HG03095 (cell line): ENCODE measurements around the gene GRK1.

ENCODE experiments used
- ATAC-seq: cut with Tn5 transposase; IDR thresholded peaks from one replicate; pipeline ENCODE4 v1.9.1; 2021; ENCODE audit warnings: moderate library complexity; ENCODE audit not compliant: unreplicated experiment

GRK1 gene

GRCh38 chr13:113660066-113660465 lies 7.0 kb upstream of the GRK1 start:
- no peak for ATAC-seq

- ATAC-seq: no peak
Observed at GRCh38 chr13:113661509-113661908, 5.5 kb upstream of the GRK1 start.

GRCh38 chr13:113663934-113664333 lies 3.1 kb upstream of the GRK1 start:
- ATAC-seq: no peak

GRCh38 chr13:113664751-113665596 lies 2.0 kb upstream of the GRK1 start:
- ATAC-seq: no peak

- no peak for ATAC-seq
Observed at GRCh38 chr13:113665597-113666328, 1.3 kb upstream of the GRK1 start.

GRCh38 chr13:113666329-113666670 lies 719 bp upstream of the GRK1 start:
- no peak for ATAC-seq

GRCh38 chr13:113667771-113668490 lies 912 bp downstream of the GRK1 start:
- no peak for ATAC-seq

GRCh38 chr13:113668491-113668971 lies 1.5 kb downstream of the GRK1 start:
- ATAC-seq: no peak

- ATAC-seq: no peak
Observed at GRCh38 chr13:113669231-113669754, 2.3 kb downstream of the GRK1 start.

GRCh38 chr13:113669755-113670341 lies 2.8 kb downstream of the GRK1 start:
- no peak for ATAC-seq

GRCh38 chr13:113670541-113670940 lies 3.5 kb downstream of the GRK1 start:
- no peak for ATAC-seq

- ATAC-seq: no peak
Observed at GRCh38 chr13:113671066-113672001, 4.3 kb downstream of the GRK1 start.

GRCh38 chr13:113672002-113672651 lies 5.1 kb downstream of the GRK1 start:
- no peak for ATAC-seq

- ATAC-seq: no peak
Observed at GRCh38 chr13:113722921-113723320, 55.9 kb downstream of the GRK1 start.

GRCh38 chr13:113723410-113724015 lies 56.5 kb downstream of the GRK1 start:
- no peak for ATAC-seq

- ATAC-seq: no peak
Observed at GRCh38 chr13:113724016-113724758, 57.2 kb downstream of the GRK1 start.

GRCh38 chr13:113724780-113725315 lies 57.8 kb downstream of the GRK1 start:
- ATAC-seq: peak; percentile 91
